IPS-15b (cell line): Measurements from ENCODE around the gene ZFAND2B.
A peak's percentile ranks its signal among the peaks of the same experiment; 100 is the strongest.
"Not testable (repeated sequence)": the region's sequence is repeated elsewhere in the genome, so short reads cannot be mapped to it uniquely, and the experiment has no call there.

Experiments used
- H3K27me3 ChIP-seq: one replicate; pipeline ENCODE4 v1.6.1; 2013; ENCODE audit warnings: low read length; ENCODE audit not compliant: control insufficient read depth, insufficient read depth
- H3K36me3 ChIP-seq: one replicate; pipeline ENCODE4 v1.6.1; 2013; ENCODE audit warnings: low read length; ENCODE audit not compliant: control insufficient read depth, insufficient read depth
- H3K4me1 ChIP-seq: one replicate; pipeline ENCODE4 v1.6.1; 2013; ENCODE audit warnings: mild to moderate bottlenecking, low read length; ENCODE audit not compliant: control insufficient read depth, insufficient read depth
- H3K4me3 ChIP-seq: one replicate; pipeline ENCODE4 v1.5.1; 2013; ENCODE audit warnings: low read depth, low read length
- H3K9ac ChIP-seq: one replicate; pipeline ENCODE4 v1.6.1; 2013; ENCODE audit warnings: low read depth, mild to moderate bottlenecking, low read length
- H3K9me3 ChIP-seq: one replicate; pipeline ENCODE4 v1.6.1; 2013; ENCODE audit warnings: mild to moderate bottlenecking, low read length; ENCODE audit not compliant: control insufficient read depth, insufficient read depth

The ZFAND2B gene

GRCh38 chr2:219252570-219252899 lies 46.0 kb downstream of the ZFAND2B start:
- H3K9me3 ChIP-seq: no peaks in the 10 kb centered on the region
- H3K4me3 ChIP-seq: peak overlapping the region; percentile 62
- no peak overlapping the region for H3K9ac ChIP-seq
- H3K27me3 ChIP-seq: peaks cover 51% of the 10 kb centered on the region
- peaks cover 11% of the 10 kb centered on the region for H3K4me1 ChIP-seq
- peaks cover 11% of the 10 kb centered on the region for H3K36me3 ChIP-seq

GRCh38 chr2:219252900-219253752 lies 46.5 kb downstream of the ZFAND2B start, which contains the start of gene TUBA4B:
TUBA4B (plus strand) TSS chr2:219253243; CDS start chr2:219253408, 165 bp downstream.
- Histone ChIP-seq H3K27me3 (peaks cover 54% of the 10 kb centered on the region), H3K9ac (no peak within 1 kb of the TSS), H3K4me3 (peak within 1 kb of the TSS; percentile 62), H3K36me3 (peaks cover 5% of the 10 kb centered on the region), H3K9me3 (no peaks in the 10 kb centered on the region), H3K4me1 (peaks cover 11% of the 10 kb centered on the region)

- Histone ChIP-seq H3K36me3 (peaks cover 5% of the 10 kb centered on the region), H3K9me3 (no peaks in the 10 kb centered on the region), H3K9ac (no peak within 1 kb of the TSS), H3K4me1 (peaks cover 11% of the 10 kb centered on the region), H3K27me3 (peaks cover 54% of the 10 kb centered on the region), H3K4me3 (peak within 1 kb of the TSS; percentile 62)
Observed at GRCh38 chr2:219253753-219254589, 47.4 kb downstream of the ZFAND2B start, which contains the start of gene TUBA4A. TUBA4A (minus strand) TSS chr2:219253918; CDS start chr2:219253858, 60 bp downstream.

- H3K9ac ChIP-seq: no peak overlapping the region
- H3K27me3 ChIP-seq: peaks cover 58% of the 10 kb centered on the region
- peak overlapping the region; percentile 62 for H3K4me3 ChIP-seq
- no peaks in the 10 kb centered on the region for H3K9me3 ChIP-seq
- H3K4me1 ChIP-seq: peaks cover 11% of the 10 kb centered on the region
- peaks cover 5% of the 10 kb centered on the region for H3K36me3 ChIP-seq
Observed at GRCh38 chr2:219254590-219255201, 48.1 kb downstream of the ZFAND2B start.

- not testable (repeated sequence) for H3K9me3 ChIP-seq, H3K4me1 ChIP-seq, H3K9ac ChIP-seq, H3K36me3 ChIP-seq, H3K4me3 ChIP-seq
- H3K27me3 ChIP-seq: peaks cover 52% of the 10 kb centered on the region
Observed at GRCh38 chr2:219258942-219259341, 52.4 kb downstream of the ZFAND2B start.
